Stimulated activated CD4-positive, alpha-beta T cell treated with anti-CD3 and anti-CD28 coated beads, TNF-alpha, amount 100 ng/mL, for 4 hours (primary cell): Measurements from ENCODE around the gene GDNF.
"Not testable (repeated sequence)": the region's sequence is repeated elsewhere in the genome, so short reads cannot be mapped to it uniquely, and the experiment has no call there.

Source experiments
- DNase-seq, 3 experiments: peaks; one replicate each; pipeline ENCODE4 v3.0.0-alpha.2; 2020; ENCODE audit warnings: low read depth in 3 of 3

The GDNF gene

DNA sequence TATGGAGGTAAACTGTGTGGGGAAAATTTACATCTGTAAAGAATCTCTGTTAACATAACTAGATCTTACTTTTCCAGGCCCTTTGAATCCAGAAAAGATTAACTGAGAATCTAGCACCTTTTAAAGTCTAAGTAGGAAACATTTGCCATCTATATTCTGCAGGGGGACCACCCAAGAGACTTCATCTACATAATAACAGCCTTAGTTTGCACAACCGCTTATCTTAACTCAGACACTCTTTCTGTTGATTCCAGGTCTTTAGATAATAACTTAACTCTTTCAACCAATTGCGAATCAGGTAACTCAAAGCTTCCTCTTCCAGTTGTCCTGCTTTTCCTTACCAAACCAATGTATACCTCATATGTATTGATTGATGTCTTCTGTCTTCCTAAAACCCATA is 53.4 kb downstream of the GDNF start:
- no peak for DNase-seq

DNA sequence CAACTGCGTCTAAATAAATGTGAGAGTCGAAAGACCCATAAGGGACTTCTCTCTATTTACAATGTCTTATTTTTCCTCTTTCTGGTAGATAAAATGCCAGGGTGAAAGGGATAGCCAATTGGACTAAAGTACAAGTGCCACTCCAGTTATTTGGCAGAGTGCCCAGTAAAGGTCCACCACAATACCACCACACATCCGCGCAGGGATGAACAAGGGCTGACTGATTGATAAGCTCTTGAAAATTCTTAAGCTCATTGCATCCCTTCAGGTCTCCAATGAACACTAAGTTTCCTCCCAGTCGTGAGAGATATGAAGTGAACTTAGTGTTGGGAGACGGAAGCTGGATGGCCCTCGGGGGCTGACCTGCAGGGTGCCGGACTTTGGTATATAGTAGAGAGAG is 58.4 kb downstream of the GDNF start:
- DNase-seq, result not testable (repeated sequence)

DNA sequence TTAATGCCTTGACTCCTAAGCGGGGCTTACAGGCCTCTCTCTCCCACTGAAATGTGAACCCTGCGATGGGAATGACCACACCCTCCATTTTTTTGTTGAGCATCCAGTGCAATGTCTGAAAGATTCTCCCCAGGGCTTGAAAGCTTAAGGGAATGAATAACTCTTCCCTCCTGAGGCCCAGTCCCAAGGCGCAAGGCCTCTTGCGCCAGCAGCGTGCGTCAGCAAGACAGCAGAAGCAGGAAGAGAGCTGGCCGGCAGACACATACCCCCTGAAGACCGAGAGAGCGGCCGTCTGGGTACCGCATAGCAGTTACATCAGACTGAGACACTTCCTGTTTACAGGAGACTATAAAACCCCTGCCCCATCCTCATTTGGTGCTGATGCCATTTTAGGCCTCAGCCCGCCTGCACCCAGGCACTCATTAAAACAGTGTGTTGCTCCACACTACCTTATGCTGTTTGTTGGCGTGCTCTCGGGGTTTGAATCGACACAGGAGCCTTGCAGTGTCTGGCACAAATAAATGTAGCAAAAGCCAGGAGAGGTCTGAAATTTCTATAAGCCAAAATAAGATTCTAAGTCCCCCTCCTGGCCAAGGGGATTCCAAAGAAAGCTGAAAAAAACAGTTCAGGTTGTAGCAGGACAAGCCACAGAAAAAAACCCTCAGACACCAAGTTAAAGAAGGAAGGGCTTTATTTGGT is 62.3 kb downstream of the GDNF start:
- no peak for DNase-seq

DNA sequence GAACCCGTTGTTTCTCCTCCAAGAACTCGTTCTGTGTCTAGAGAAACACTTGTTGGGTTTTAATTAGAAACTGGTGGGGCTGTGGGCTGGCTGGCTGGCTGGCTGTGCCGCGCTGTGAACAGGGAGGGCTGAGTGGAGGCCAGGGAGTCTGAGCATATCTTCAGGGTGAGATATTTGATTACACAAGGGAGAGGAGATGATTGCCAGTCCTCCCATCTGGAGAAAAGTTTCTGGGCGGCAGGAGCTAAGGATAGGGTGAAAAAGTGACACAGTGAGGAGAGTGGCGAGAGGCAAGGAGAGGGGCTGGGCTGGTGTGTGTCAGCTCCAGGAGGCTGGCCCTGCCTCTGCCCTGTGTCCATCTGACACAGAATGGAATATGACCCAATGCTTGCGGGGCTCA is 63.0 kb downstream of the GDNF start:
- no peak for DNase-seq

DNA sequence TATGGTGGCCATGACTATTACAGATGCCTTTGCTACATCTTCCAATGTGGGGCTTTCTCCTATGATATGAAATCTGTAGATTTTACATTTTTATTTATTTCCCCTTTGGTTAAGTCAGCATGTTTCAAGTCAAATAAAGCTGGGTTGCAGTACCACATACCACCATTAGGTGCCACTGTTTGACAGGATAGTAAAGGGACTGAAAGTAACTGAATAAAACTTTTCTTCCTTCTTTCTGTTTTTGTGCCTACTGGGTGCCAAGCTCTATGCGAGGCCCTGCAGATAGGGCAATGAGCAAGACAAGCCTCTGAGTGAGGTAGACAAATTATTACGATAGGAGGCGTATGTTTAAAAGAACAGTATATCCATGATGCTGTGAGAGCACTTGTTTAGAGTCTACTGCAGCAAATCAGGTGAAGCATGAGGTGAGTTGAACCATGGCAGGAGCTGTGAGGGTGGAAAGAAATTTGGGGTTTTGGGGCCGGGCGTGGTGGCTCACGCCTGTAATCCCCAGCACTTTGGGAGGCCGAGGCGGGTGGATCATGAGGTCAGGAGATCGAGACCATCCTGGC is 64.8 kb downstream of the GDNF start:
- no peak for DNase-seq

DNA sequence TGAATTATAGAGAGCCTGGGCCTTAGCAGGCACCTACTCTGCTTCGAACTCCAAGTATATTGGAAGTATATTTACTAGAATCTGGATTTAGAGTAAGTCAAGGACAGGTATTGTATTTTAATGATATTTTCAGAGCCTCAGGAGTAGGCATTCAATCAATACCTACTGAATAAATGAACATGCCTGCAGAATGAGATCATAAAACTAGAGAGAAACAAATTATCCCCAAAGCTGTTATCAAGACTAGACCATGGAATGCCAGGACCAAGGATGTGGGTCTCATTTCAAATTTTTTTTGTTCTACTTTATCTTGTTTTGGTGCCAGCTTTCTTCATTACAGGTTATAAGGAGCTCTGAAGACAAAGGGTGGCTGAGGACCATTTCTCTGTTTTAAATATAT is 66.0 kb downstream of the GDNF start:
- no peak for DNase-seq

DNA sequence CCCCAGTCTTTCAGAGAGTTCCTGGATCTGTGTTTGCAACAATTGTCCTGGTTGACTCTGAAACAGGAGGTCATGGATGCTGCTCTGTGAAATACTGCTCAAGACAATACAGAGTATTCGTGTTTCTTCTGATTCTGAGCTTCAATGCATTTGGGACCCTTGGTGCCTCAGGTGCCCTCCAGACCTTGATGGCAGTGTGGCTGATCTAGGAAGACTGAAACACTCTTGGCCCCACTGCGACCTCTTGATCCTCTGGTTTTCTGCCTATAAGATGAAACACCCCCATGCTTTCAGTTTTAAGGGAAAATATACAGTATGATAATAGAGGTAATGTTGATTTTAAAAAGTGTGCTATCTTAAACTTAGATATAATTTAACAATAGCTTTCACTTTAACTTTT is 67.6 kb downstream of the GDNF start:
- DNase-seq, result no peak

DNA sequence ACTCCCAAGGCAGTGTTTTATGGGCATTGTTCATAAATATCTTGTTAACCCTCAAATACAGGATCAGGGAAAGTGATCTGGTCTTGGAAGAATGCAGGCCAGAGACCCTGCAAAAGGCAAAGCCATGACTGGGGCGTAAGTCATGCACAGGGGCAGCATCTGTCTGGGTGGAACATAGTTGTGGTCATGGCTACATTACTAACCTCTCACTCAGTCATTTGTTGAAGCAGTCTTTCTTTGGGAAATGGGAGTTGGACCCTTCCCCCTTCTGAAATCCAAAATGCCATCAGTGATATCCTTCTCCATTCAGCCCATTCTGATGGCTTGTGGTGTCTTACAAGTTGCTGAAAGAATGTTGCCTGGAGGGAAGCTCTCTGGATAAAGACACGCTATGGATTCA is 68.1 kb downstream of the GDNF start:
- no peak for DNase-seq

DNA sequence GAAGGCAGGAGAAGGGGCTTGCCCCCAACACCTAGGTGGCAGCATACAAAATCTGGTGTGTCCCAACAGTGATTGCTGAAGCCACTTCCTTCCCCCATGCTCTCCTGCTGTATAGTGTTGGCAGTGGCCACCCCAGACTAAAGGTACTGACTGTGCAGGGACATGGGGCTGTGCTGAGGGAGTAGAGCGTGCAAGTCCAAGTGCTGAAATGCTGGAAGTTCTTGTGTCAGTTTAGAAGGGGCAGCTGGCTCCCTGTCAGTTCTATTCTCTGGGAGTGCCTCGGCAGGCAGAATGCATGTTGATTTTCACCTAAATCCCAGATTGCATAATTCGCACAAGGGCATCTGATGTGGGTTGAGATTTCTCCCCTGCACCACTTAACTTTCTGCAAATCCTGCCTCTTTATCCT is 68.6 kb downstream of the GDNF start:
- no peak for DNase-seq

DNA sequence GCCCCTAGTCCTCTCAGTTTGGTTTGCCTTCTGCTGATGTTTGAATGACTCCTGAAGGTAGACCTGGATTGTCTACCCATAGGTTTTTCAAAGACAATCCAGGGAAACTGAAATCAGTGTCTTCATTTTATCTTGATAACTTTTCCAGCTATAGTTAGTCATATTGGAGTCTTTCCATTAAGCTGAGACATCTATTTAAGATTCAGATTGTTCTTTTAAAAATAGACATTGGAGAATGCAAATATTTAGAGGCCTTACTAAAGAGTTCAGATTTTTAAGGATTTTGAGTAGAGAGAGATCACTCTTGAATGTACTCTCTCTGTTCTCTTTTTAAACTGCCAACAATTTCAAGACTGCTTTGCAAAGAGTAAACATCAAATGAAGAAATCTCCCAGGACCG is 69.1 kb downstream of the GDNF start:
- no peak for DNase-seq

DNA sequence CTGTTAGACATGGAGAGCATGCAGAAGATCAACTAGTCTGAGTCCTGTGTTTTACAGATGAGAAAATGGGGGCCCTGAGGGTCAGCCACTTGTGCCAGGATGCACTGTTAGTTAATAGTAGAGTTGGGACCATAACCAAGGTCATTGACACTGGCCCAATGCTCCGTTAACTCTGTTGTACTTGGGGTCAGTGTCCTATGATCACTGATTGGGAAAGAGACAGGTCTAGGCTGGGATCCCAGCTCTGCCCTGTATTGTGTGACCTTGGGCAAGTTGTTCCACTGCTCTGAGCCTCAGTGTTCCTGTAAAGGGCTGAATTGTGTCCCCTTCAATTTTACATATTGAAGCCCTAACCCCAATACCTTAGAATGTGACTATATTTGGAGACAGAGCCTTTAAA is 70.0 kb downstream of the GDNF start:
- DNase-seq, result no peak

DNA sequence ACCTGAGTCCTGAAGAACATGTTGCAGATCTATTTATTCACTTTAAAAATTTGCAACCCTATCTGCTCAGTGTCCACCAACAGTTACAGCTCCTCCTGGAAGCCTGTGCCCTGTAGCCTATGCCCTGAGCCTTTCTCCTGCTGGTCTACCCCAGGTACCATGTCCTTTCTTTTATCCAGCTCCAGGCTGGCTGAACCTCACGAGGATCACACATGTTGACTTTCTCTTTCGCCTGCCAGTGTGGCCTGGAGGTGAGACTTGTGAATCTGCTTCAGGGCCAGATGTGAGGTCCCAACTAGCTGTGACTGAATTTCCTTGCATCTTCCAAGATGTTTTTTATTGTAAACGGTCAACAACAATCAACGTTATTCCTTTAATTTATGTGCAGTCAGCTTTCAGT is 70.7 kb downstream of the GDNF start:
- DNase-seq, result no peak

DNA sequence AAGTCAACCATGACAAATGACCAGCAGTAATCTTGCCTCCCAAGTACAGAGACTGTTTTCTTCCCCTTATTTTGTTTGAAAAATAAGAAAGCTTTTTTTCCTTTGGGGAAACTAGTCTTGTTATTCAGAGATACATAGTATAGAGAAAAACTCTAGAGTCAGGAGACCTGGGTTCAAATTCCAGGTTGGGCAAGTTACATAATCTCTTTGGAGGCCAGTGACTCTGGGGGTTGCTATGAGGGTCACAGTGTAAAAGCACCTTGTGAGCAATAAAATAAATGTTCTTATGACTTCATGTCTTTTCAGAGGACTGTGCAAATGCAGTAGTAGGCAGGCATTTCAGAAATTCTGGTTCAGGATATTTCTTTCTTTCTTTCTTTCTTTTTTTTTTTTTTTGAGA is 71.5 kb downstream of the GDNF start:
- DNase-seq, result no peak

DNA sequence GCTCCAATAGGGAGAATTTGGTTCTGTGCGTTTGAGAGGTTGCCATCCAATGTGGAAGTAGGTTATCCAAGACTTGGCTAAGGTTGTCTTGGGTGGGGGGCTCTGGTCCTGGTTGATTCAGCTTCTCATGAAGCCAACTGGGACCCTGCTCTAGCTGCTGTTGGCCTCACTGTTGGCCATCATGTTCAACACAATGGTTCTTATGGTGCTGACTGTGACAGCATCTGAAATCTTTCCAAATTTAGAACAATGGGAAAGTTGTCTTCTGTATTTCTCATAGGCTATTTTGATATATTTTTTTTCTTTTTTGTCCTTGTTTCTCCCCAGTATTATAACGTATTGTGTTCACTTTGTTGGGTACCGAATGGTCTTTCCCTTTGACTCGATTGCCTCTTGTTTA is 71.9 kb downstream of the GDNF start:
- DNase-seq, result no peak

DNA sequence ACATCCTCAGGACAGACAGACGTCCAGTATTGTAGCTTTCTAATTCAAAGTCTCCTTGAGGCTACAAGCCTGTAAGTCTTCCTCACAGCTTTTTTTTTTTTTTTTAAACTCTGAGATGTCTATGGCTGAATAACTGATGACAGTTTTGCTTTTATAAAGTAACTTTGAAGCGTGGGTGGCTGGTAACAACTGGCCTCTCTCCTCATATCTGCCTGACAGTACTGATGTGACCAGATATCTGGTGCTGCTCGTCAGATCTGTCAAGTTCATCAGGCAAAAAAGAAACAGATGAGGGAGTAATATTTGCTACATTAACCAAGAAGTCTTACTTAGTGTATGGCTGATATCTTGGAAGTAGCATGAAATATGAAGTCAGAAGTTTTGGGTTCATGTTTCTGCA is 72.6 kb downstream of the GDNF start:
- DNase-seq, result no peak
